HAP-1 (cell line): Measurements from ENCODE around the gene OPN4.

Experiments
- DNase-seq, 2 experiments: peaks; one replicate each; pipeline ENCODE4 v3.0.0-alpha.2; 2016 to 2020; ENCODE audit warnings: low spot score in 2 of 2
- H3K27me3 ChIP-seq: fragments of 250-450 bp; sonication (Bioruptor Pico); 2 replicates; pipeline ENCODE4 v1.5.1; 2020; ENCODE audit warnings: low read depth, mild to moderate bottlenecking, moderate library complexity
- H3K36me3 ChIP-seq: fragments of 250-450 bp; sonication (Bioruptor Pico); replicated peaks from 2 replicates; pipeline ENCODE4 v1.5.1; 2020; ENCODE audit warnings: mild to moderate bottlenecking
- H3K4me1 ChIP-seq: fragments of 250-450 bp; sonication (Bioruptor Pico); 2 replicates; pipeline ENCODE4 v1.5.1; 2020; ENCODE audit warnings: mild to moderate bottlenecking
- H3K4me3 ChIP-seq: fragments of 250-450 bp; sonication (Bioruptor Pico); 2 replicates; pipeline ENCODE4 v1.5.1; 2020; ENCODE audit warnings: mild to moderate bottlenecking, moderate library complexity
- H3K9me3 ChIP-seq: fragments of 250-450 bp; sonication (Bioruptor Pico); 2 replicates; pipeline ENCODE4 v1.5.1; 2020; ENCODE audit warnings: mild to moderate bottlenecking, moderate library complexity
- in situ Hi-C: fragments of 300-500 bp; cut with MboI; formaldehyde crosslinking; loops from 3 replicates; pipeline ENCODE4 v1.14.3; 2020; ENCODE audit warnings: low sequenced_read_pairs, inconsistent platforms, mixed read lengths

The OPN4 gene

GRCh38 chr10:86661161-86662025, 7.0 kb downstream of the OPN4 start:
- Histone ChIP-seq H3K4me3 (no peak overlapping the region), H3K27me3 (no peaks in the 10 kb centered on the region; the same call in 1 of the 2 replicates), H3K4me1 (no peaks in the 10 kb centered on the region), H3K9me3 (no peaks in the 10 kb centered on the region), H3K36me3 (no peaks in the 10 kb centered on the region)
- no peak for DNase-seq
- in situ Hi-C loops, result no loop called here

- no peak for DNase-seq
- H3K9me3 ChIP-seq, result no peaks in the 10 kb centered on the region
- H3K27me3 ChIP-seq, result no peaks in the 10 kb centered on the region; the same call in 1 of the 2 replicates
- in situ Hi-C loops, result no loop called here
- no peaks in the 10 kb centered on the region for H3K36me3 ChIP-seq
- no peak overlapping the region for H3K4me3 ChIP-seq
- H3K4me1 ChIP-seq, result no peaks in the 10 kb centered on the region
These were observed 8.1 kb downstream of the OPN4 start for GRCh38 chr10:86662186-86663045.

GRCh38 chr10:86663046-86663345, 8.6 kb downstream of the OPN4 start:
- H3K9me3 ChIP-seq, result no peaks in the 10 kb centered on the region
- no peaks in the 10 kb centered on the region; the same call in 1 of the 2 replicates for H3K27me3 ChIP-seq
- in situ Hi-C loops, result no loop called here
- H3K4me3 ChIP-seq, result no peak overlapping the region
- no peaks in the 10 kb centered on the region for H3K4me1 ChIP-seq
- H3K36me3 ChIP-seq, result no peaks in the 10 kb centered on the region
- no peak for DNase-seq

- no peaks in the 10 kb centered on the region for H3K9me3 ChIP-seq
- DNase-seq, result no peak
- in situ Hi-C loops, result no loop called here
- H3K4me3 ChIP-seq, result no peak overlapping the region
- no peaks in the 10 kb centered on the region for H3K27me3 ChIP-seq
- no peaks in the 10 kb centered on the region for H3K36me3 ChIP-seq
- no peaks in the 10 kb centered on the region for H3K4me1 ChIP-seq
These were observed 9.4 kb downstream of the OPN4 start for GRCh38 chr10:86663576-86664339.

- Histone ChIP-seq H3K9me3 (no peaks in the 10 kb centered on the region), H3K4me1 (no peaks in the 10 kb centered on the region), H3K36me3 (no peaks in the 10 kb centered on the region), H3K27me3 (no peaks in the 10 kb centered on the region), H3K4me3 (no peak overlapping the region)
- no peak for DNase-seq
- in situ Hi-C loops, result no loop called here
These were observed 10.2 kb downstream of the OPN4 start for GRCh38 chr10:86664341-86665217.

- Histone ChIP-seq H3K4me1 (no peaks in the 10 kb centered on the region), H3K4me3 (no peak overlapping the region), H3K9me3 (no peaks in the 10 kb centered on the region), H3K27me3 (no peaks in the 10 kb centered on the region), H3K36me3 (no peaks in the 10 kb centered on the region)
- in situ Hi-C loops, result no loop called here
- DNase-seq, result no peak
These were observed 10.9 kb downstream of the OPN4 start for GRCh38 chr10:86665218-86665607.

GRCh38 chr10:86665868-86666267, 11.5 kb downstream of the OPN4 start:
- Histone ChIP-seq H3K27me3 (no peaks in the 10 kb centered on the region), H3K4me3 (no peak overlapping the region), H3K36me3 (no peaks in the 10 kb centered on the region), H3K4me1 (no peaks in the 10 kb centered on the region), H3K9me3 (no peaks in the 10 kb centered on the region)
- in situ Hi-C loops, result no loop called here
- no peak for DNase-seq

DNA sequence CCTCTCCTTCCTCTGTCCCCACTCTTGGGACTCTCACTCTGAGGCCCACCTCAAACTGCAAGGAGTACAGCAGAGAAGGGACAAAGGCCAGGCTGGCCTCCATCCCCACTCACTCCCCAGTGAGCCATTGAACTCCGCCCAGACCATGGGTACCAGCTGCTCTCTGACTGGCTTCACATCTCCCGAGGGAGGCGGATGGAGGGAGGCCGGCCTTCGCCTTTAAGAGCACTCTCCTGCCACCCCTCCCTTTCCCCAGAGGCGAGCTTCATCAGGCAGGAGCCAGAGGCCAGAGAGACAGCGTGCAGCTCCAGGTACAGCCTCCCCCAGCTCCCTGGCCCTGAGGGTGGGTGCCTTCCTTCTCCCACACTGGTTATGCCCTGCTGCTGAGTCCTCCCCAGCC, 12.2 kb downstream of the OPN4 start:
- no peak for DNase-seq
- no peaks in the 10 kb centered on the region for H3K9me3 ChIP-seq
- in situ Hi-C loops, result no loop called here
- H3K27me3 ChIP-seq, result no peaks in the 10 kb centered on the region
- no peaks in the 10 kb centered on the region for H3K4me1 ChIP-seq
- H3K36me3 ChIP-seq, result no peaks in the 10 kb centered on the region
- no peak overlapping the region for H3K4me3 ChIP-seq

DNA sequence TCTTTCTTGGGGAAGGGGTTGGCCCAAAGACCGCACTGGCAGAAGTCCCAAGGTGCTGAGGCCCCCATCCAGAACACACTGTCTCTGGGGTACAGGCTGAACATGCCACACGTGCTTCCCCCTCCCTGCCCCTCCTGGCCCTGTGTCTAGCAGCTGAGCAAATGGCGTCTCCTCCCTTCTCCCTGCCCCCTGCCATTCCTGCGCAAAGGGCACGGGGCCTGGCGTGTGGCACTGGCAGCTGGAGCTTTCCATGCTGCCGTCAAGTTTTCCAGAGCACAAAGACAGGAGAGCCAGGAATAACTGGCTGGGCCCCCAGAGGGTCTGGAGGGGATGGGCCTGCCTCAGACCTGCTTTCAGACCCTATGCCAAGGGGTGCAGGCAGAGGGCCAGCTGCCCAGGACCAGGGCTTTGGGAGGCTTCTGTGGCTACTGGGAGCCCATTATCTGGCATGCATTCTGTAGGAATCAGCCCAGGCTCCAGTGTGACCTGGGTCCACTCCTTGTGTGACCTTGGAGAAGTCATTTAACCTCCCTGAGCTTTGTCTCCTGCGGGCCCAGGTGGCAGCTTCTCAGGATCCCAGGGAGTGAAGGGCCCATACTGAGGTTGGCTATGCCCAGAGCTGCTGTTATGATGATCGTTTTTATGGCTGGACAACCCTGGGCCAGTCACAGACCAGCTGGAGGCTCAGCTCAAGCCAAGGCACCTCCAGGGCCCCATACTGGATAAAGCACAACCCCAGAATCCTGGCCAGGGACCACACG, 13.3 kb downstream of the OPN4 start:
- in situ Hi-C loops, result no loop called here
- H3K4me1 ChIP-seq, result no peaks in the 10 kb centered on the region
- H3K27me3 ChIP-seq, result no peaks in the 10 kb centered on the region
- H3K36me3 ChIP-seq, result no peaks in the 10 kb centered on the region
- H3K9me3 ChIP-seq, result no peaks in the 10 kb centered on the region
- no peak overlapping the region for H3K4me3 ChIP-seq
- DNase-seq, result no peak

GRCh38 chr10:86668297-86669165, 14.2 kb downstream of the OPN4 start, which contains the start of gene LDB3:
Gene LDB3, plus strand, starts transcription at chr10:86668511. Its CDS starts 181 bp downstream, at chr10:86668692.
- Histone ChIP-seq H3K4me3 (no peak within 1 kb of the TSS), H3K9me3 (no peaks in the 10 kb centered on the region), H3K36me3 (no peaks in the 10 kb centered on the region), H3K4me1 (peaks cover under 1% of the 10 kb centered on the region), H3K27me3 (no peaks in the 10 kb centered on the region)
- in situ Hi-C loops, result no loop called here
- DNase-seq, result no peak

GRCh38 chr10:86670290-86670811, 16.0 kb downstream of the OPN4 start:
- no peaks in the 10 kb centered on the region for H3K36me3 ChIP-seq
- no peaks in the 10 kb centered on the region for H3K27me3 ChIP-seq
- H3K9me3 ChIP-seq, result no peaks in the 10 kb centered on the region
- H3K4me1 ChIP-seq, result peaks cover 9% of the 10 kb centered on the region
- in situ Hi-C loops, result no loop called here
- DNase-seq, result no peak
- no peak overlapping the region for H3K4me3 ChIP-seq
